IPS-15b (cell line): ENCODE measurements around the gene ZMIZ1.

Source experiments
- H3K27me3 ChIP-seq: one replicate; pipeline ENCODE4 v1.6.1; 2013; ENCODE audit warnings: low read length; ENCODE audit not compliant: control insufficient read depth, insufficient read depth
- H3K36me3 ChIP-seq: one replicate; pipeline ENCODE4 v1.6.1; 2013; ENCODE audit warnings: low read length; ENCODE audit not compliant: control insufficient read depth, insufficient read depth
- H3K4me1 ChIP-seq: one replicate; pipeline ENCODE4 v1.6.1; 2013; ENCODE audit warnings: mild to moderate bottlenecking, low read length; ENCODE audit not compliant: control insufficient read depth, insufficient read depth
- H3K4me3 ChIP-seq: one replicate; pipeline ENCODE4 v1.5.1; 2013; ENCODE audit warnings: low read depth, low read length
- H3K9ac ChIP-seq: one replicate; pipeline ENCODE4 v1.6.1; 2013; ENCODE audit warnings: low read depth, mild to moderate bottlenecking, low read length
- H3K9me3 ChIP-seq: one replicate; pipeline ENCODE4 v1.6.1; 2013; ENCODE audit warnings: mild to moderate bottlenecking, low read length; ENCODE audit not compliant: control insufficient read depth, insufficient read depth

The ZMIZ1 gene

DNA sequence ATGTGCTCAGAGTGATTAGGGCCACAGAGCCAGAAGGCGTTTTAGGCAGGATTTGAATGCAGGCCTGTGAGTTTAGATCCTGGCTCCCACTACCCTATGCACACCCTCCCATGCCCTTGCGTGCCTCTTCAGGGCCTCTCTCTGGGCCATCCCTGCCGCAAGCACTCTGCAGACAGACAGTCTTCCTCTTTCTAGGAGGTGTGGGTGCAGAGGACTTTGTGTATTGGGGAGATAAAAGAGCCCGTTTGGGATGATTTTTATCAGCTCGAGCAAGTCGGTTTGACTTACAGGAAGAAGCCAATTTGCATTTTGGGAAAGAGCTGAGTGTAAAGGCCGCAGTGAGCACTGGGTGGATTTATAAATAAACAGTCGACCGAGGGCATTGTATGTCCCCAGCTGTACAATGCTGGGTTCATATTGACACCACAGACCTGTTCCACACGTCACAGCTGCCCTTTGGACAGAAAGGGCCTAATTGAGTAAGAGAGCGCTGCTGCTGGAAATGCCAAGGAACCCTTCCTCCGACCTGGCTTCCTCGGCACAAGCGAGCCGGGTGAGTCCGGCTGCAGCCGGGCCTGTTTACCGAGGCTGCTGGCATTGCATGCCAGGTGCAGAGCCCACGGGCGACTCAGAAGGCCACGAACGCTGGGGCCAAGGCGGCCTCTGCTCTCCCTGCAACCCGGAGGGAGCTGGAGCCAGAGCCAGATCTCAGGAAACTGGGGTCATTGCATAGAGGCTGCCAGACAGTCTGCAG, 25.1 kb downstream of the ZMIZ1 start:
- Histone ChIP-seq H3K36me3 (peaks cover 2% of the 10 kb centered on the region), H3K4me3 (no peak overlapping the region), H3K27me3 (no peaks in the 10 kb centered on the region), H3K4me1 (peaks cover 5% of the 10 kb centered on the region), H3K9ac (no peak overlapping the region), H3K9me3 (no peaks in the 10 kb centered on the region)

DNA sequence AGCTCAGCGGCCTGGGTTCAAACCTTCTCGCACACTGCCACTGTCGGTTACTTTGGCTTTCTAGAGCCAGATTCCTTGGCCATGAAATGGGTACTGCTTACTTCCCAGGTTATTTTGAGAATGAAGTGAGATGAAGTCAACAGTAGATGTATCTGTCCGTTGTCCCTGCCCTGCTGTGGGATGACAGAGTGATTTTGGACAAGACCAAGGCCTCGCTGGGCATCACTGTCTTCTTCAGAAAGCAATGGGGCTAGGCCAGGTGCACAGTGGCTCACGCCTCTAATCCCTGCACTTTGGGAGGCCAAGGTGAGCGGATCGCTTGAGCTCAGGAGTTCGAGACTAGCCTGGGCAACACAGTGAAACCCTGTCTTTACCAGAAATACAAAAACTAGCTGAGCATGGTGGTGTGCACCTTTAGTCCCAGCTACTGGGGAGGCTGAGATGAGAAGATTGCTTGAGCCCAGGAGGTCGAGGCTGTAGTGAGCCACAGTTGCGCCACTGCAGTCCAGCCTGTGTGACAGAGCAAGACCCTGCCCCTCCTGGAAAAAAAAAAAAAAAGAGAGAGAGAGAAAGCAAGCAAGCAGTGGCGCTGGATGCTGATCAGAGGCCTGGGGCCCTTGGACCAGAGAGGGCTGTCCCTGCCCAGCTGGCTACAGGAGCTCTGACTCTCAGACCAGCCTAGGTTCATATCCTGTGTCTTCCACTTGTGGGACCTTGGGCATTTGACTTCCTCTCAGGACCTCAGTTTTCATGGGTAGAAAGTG, 25.8 kb downstream of the ZMIZ1 start:
- H3K9ac ChIP-seq: no peak overlapping the region
- peaks cover 6% of the 10 kb centered on the region for H3K4me1 ChIP-seq
- H3K9me3 ChIP-seq: no peaks in the 10 kb centered on the region
- H3K4me3 ChIP-seq: no peak overlapping the region
- no peaks in the 10 kb centered on the region for H3K27me3 ChIP-seq
- H3K36me3 ChIP-seq: peaks cover 2% of the 10 kb centered on the region

DNA sequence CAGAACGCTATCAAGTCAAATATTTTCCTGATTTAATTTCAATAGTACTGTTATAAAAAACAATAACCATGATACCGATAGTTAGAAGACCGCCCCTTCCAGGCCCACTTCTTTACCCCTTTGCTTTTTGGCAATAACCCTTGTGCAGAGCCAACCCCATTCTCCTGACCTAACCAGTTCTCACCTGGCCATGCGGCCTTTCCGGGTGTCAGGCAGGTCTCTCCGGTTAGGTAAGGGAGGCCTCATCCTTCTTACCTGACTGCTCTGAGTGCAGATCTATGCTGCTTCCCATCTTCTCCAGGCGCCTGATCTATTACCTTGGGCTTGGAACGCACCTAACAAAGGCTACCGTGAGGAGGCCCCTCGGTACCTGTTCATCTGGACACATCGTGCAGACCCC, 26.6 kb downstream of the ZMIZ1 start:
- Histone ChIP-seq H3K4me1 (peaks cover 10% of the 10 kb centered on the region), H3K36me3 (peaks cover 2% of the 10 kb centered on the region), H3K4me3 (no peak overlapping the region), H3K9ac (no peak overlapping the region), H3K27me3 (no peaks in the 10 kb centered on the region), H3K9me3 (no peaks in the 10 kb centered on the region)

DNA sequence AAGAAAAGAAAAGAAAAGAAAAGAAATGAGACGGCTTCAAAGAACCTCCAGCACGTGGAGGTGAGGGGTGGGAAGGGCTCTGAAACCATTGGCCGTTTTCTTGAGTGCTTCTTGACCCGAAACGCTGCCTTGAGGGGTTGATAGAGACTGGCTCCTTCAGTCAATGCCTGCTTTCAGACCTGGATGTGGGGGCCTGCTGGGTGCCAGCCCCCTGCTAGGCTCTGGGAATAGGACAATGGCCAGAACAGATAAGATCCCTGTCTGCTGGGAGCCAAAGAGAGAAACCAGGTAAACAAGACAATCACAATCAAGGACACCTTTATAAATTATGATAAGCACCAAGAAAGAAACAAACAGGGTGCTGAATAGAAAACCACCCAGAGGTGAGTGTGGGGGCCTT, 27.7 kb downstream of the ZMIZ1 start:
- H3K4me3 ChIP-seq: no peak overlapping the region
- H3K4me1 ChIP-seq: peaks cover 10% of the 10 kb centered on the region
- no peaks in the 10 kb centered on the region for H3K27me3 ChIP-seq
- peaks cover 2% of the 10 kb centered on the region for H3K36me3 ChIP-seq
- H3K9me3 ChIP-seq: no peaks in the 10 kb centered on the region
- H3K9ac ChIP-seq: no peak overlapping the region

DNA sequence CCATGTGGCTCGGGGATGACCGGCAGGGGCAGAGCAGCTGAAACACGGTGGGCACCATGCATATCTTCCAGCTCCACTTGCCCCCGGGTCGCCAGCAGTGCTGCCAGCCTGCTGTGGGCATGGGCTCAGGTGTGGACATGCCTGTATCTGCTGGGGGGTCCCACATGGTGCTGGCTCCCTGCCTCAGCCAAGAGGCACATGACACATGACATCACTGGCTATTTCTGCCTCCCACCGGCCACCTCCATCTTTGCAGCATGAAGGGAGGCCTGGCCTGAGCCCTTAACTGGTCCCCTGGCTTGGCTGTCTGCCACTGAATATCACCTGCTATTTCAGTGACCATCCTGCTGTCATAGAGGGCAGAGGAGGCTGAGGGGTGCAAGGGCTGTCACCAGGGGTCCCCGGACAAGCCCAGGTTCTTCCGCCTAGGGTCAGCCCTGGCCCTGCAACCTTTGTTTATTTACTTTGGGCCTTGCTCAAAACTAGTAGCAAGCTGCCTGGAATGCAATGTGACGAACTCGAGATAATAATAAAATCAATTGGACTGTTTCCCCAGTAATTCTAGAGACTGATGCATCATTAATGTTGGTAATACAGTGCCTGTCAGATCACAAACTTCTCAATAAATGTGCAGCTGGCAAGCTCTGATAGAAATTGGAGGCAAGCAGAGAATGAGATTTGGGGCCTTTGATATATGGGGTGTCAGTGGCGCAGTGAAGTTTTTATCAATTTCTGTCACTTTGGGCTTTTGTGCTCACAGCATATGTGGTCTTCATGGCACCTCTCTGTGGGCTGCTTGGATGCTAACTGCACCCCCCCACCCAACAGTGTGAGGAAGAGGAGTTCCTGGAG, 28.5 kb downstream of the ZMIZ1 start:
- no peaks in the 10 kb centered on the region for H3K9me3 ChIP-seq
- no peaks in the 10 kb centered on the region for H3K27me3 ChIP-seq
- no peak overlapping the region for H3K4me3 ChIP-seq
- H3K36me3 ChIP-seq: peaks cover 2% of the 10 kb centered on the region
- H3K9ac ChIP-seq: no peak overlapping the region
- peaks cover 15% of the 10 kb centered on the region for H3K4me1 ChIP-seq

DNA sequence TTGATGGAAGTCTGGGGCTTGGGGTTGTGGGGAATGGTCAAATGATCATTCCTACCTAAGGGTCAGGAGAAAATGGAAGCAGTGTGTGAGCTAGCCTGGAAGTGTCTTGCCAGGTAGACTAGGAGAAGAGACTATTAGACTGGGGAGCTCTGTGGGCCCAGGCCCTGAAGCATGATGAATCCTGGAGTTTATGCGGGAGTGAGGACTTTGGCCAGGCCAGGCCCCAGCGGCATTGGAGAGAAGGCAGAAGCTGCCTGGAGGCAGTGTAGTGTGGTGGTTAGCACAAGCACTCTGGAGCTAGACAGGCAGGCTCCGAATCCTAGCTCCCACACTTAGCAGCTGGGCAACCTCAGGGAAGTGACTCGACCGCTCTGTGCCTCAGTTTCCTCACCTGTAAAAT, 29.3 kb downstream of the ZMIZ1 start:
- H3K4me1 ChIP-seq: peaks cover 15% of the 10 kb centered on the region
- H3K27me3 ChIP-seq: no peaks in the 10 kb centered on the region
- no peak overlapping the region for H3K4me3 ChIP-seq
- peaks cover 2% of the 10 kb centered on the region for H3K36me3 ChIP-seq
- no peaks in the 10 kb centered on the region for H3K9me3 ChIP-seq
- H3K9ac ChIP-seq: no peak overlapping the region

DNA sequence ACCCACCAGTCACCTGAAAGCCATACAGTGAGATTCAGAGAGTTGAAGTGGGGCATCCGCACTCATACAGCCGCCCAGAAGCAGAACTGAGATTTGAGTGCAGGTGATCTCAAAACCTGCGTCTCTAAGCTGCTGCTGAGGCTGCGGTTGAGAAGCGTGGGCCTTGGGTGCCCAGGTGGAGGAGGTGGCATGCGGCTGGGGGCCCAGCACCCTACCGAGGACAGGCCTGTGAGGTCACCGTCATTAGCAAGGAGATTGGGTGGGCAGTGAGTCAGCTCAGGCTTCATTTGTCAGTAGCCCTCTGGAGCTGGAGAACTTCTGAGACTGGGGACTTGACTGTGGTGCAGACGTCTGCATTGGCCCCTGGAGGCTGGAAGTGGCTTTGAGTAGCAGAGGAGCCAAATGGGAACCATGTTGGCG, 29.8 kb downstream of the ZMIZ1 start:
- Histone ChIP-seq H3K9ac (no peak overlapping the region), H3K4me1 (peaks cover 15% of the 10 kb centered on the region), H3K4me3 (no peak overlapping the region), H3K27me3 (no peaks in the 10 kb centered on the region), H3K9me3 (no peaks in the 10 kb centered on the region), H3K36me3 (peaks cover 2% of the 10 kb centered on the region)

DNA sequence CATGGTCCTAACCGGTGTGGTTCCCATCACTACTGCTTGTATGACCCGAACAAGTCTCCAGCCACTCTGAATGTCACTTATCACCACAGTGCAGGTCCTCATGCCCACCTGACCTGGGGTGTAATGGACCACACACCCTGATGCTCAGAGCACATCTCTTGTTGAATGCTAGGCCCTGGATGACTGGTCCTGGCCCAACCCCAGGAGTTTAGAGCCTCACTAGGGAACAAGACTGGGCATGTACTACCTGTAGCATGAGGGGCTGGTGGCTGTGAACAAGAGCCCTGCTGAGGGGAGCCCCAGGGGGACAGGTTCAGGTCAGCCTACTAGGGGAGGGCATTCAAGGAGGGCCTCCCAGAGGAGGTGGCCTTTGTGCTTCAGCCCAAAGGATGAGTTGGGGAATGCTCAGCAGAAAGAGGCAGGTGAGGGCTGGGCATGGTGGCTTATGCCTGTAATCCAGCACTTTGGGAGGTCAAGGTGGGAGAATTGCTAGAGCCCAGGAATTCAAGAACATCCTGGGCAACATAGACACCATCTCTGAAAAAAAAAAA, 31.2 kb downstream of the ZMIZ1 start:
- no peak overlapping the region for H3K4me3 ChIP-seq
- no peak overlapping the region for H3K9ac ChIP-seq
- H3K27me3 ChIP-seq: no peaks in the 10 kb centered on the region
- peaks cover 16% of the 10 kb centered on the region for H3K4me1 ChIP-seq
- H3K9me3 ChIP-seq: no peaks in the 10 kb centered on the region
- H3K36me3 ChIP-seq: peaks cover 3% of the 10 kb centered on the region

DNA sequence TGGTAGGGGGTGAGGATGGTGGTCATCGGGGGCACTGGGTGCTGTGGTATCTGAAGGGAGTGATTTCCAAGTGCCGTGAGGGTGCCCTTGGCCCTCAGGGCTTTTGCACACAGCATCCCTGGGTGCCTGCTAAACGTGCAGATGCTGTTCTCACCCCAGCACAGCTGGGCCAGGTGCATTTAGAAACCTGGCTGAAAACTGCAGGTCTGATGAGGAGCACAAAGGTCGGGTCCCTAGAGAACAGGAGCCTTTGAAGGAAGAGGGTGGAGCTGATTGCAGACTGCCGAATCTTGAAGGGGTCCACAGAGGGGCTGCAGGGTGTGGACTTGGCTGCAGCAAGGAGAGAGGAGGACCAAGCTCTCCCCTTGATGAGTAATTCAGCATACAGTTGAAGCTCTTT, 32.0 kb downstream of the ZMIZ1 start:
- no peaks in the 10 kb centered on the region for H3K27me3 ChIP-seq

DNA sequence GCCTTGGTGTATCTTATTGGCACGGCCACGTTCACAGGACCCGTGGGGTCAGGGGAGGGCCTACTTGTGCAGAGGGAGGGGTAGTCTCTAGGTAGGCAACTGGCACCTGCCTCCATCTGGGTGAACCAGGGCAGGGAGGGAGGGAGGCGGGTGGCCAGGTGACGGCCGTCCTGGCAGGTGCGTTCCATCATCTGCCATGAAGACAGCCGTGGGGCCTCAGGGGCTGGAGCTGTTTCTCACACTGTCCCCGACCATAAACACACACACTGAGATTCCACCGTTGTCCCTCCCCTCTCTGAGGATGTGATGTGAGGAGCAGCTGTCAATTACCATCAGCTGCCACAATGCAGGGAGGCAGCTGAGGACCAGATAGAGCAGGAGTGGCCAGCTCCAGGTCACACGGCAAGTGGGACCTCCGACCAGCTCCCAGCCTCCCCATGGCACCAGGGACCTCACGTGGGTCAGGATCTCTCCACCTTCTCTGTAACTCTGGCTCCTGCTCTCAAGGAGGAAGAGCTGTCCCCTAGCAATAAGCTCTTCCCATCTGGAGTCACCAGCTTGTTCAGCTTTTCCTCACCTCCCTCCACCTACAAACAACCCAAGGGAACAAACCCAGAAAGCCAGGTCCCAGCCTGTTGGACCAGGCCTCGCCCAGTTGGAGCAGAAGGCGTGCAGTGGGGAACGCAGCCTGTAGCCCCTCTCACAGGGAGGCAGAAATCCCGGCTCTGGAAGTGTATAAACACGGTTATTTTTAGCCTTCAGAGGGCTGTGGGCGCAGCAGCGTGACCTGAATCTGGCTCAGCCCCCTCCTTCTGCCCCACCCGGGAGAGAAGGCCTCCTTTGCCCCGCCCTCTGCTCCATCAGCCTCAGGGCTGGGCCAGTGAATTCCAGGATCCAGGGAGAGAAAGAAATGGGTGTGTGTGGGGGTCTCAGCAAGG, 33.1 kb downstream of the ZMIZ1 start:
- no peak overlapping the region for H3K4me3 ChIP-seq
- H3K36me3 ChIP-seq: peaks cover 3% of the 10 kb centered on the region
- no peaks in the 10 kb centered on the region for H3K27me3 ChIP-seq
- peaks cover 18% of the 10 kb centered on the region for H3K4me1 ChIP-seq
- H3K9ac ChIP-seq: peak overlapping the region; percentile 47
- no peaks in the 10 kb centered on the region for H3K9me3 ChIP-seq

More for the DNA sequence above, 32.0 kb downstream of the ZMIZ1 start:
- H3K36me3 ChIP-seq: peaks cover 3% of the 10 kb centered on the region
- no peak overlapping the region for H3K4me3 ChIP-seq
- H3K9ac ChIP-seq: no peak overlapping the region
- H3K9me3 ChIP-seq: no peaks in the 10 kb centered on the region
- H3K4me1 ChIP-seq: peaks cover 18% of the 10 kb centered on the region
